ENCODE data around the gene SH3GLB1. TPM values are rescaled to one million over a fixed set of nuclear protein-coding genes. Genes with fewer than 3 reads are reported as not detected.

Gene SH3GLB1
- total and polyA plus RNA-seq, 10 of the 15 experiments (the other 5 are each of a cell fraction or from before 2014, with no cell fraction given), result 18.0 to 59.0 (median 36.5) TPM

DNA sequence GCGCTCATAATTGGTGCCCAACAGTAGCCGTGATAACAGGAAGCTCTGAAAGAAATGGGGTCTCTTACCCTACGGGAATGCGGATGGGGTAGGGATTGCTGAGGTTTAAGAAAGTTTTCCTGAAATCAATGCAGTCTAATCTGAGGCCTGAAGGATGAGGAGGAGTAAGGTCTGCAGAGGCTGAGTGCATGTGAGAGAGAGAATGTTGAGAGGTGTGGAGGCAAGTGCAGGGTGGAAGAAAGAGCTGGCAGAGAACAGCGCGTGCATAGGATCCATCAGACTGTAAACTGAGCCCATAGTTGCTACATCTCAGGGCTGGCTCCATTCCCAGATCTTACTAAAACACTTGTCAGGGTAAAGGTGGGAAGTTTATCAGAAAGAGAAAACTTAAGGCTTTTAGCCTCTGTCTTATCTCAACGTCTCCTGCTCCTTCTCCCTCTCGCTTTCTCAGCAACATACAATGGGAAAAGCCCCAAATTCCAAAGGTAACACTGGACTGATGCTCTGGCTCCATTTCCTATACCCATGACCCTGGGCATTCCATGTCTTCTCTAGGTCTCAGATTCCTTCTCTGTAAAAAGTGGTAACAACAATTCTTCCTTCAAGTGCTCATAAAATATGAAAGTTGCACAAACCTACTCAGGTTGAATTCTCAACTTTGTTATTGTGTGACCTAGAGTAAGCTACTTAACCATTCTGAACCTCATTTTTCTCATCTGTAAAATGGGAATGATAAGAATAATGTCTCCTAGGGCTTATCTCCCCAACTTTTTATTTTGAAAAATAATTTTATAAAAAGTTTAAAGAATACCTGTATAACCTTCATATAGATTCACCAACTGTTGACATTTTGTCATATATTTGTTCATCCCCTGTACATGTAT lies 75.2 kb downstream of the SH3GLB1 start:
- Histone ChIP-seq H3K79me2 (ENCODE audit: control insufficient read depth, insufficient read depth, low read length) (no peaks in the 10 kb centered on the region), H3K4me2 (ENCODE audit: control insufficient read depth, insufficient read depth) (no peak overlapping the region), H4K20me1 (ENCODE audit: control insufficient read depth, insufficient read depth) (no peaks in the 10 kb centered on the region), H3K4me3 (no peak overlapping the region), H3K36me3 (ENCODE audit: control insufficient read depth in 2 of 2, insufficient read depth in 2 of 2, low read length in 1 of 2) (no peaks in the 10 kb centered on the region), H3K9me3 (replicated peaks; ENCODE audit: control insufficient read depth, insufficient read depth, low read length) (no peaks in the 10 kb centered on the region), H2AFZ (ENCODE audit: control insufficient read depth, low read depth, low read length) (no peak overlapping the region), H3K27ac (ENCODE audit: control insufficient read depth, insufficient read depth) (no peak overlapping the region), H3K9ac (ENCODE audit: control insufficient read depth, insufficient read depth, low read length) (no peak overlapping the region), H3K27me3 (replicated peaks in 1 of 2; ENCODE audit: control insufficient read depth in 2 of 2, insufficient read depth in 2 of 2, low read length in 1 of 2) (no peaks in the 10 kb centered on the region), H3K4me1 (ENCODE audit: control insufficient read depth, insufficient read depth, low read length) (peaks cover 3% of the 10 kb centered on the region; the same call in 1 of the 2 replicates)
- RAD21 ChIA-PET (ENCODE audit: unreplicated experiment), result interaction anchor here (1.0 kb wide), 1 partner anchor 304 kb away, joined by 3 read pairs; no protein-coding TSS in a partner anchor
- FAIRE-seq, result no peak
- POLR2A ChIA-PET, result no interaction called here
- CTCF ChIA-PET, result no interaction called here
- intact Hi-C loops (cut with micrococcal nuclease; ENCODE audit: unreplicated experiment), result no loop called here
- ATAC-seq, result no peak
- no TSS peak for BruUV-seq (replicated peaks)
- TF ChIP-seq CHD1 (IDR thresholded peaks at IDR 0.05; ENCODE audit: low read depth, low read length) (no peak), RELA (IDR thresholded peaks at IDR 0.05; ENCODE audit: borderline replicate concordance, partially characterized antibody) (no peak), NR2C2 (IDR thresholded peaks at IDR 0.05; ENCODE audit: borderline replicate concordance, control insufficient read depth, insufficient read length, low read depth) (no peak), RB1 (IDR thresholded peaks at IDR 0.05; ENCODE audit: borderline replicate concordance) (no peak), BACH1 (IDR thresholded peaks at IDR 0.05; ENCODE audit: borderline replicate concordance) (no peak), FOXM1 (IDR thresholded peaks at IDR 0.05; ENCODE audit: low read depth, low read length) (no peak), CHD4 (IDR thresholded peaks at IDR 0.05) (no peak)
- in situ Hi-C loops (cut with MboI), result no loop called here
- SMC1A ChIA-PET (ENCODE audit: uncharacterized antibody, unreplicated experiment), result interaction anchor here (0.7 kb wide), 1 partner anchor 466 kb away, joined by 3 read pairs; no protein-coding TSS in a partner anchor
- 94% methylated on average over 8 of the region's 8 CpGs for WGBS (ENCODE audit: insufficient coverage, insufficient replicate concordance, low lambda C conversion rate, missing lambda C conversion rate)
- DNase-seq (ENCODE audit: low read depth, low spot score), result no peak

DNA sequence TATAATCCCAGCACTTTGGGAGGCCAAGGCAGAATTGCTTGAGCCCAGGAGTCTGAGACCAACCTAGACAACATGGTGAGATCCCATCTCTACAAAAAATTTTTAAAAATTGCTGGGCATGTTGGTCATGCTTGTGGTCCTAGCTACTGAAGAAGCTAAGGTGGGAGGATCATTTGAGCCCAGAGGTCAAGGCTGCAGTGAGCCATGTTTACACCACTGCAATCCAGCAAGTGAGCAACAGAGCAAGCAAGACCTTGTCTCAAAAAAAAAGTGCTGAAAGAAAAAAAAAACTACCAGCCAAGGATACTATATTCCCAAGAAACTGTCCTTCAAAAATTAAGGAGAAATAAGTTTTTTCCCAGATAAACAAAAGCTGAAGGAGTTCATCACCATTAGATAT lies 78.1 kb downstream of the SH3GLB1 start:
- no peak overlapping the region for H3K27ac ChIP-seq (ENCODE audit: control insufficient read depth, insufficient read depth)
- H3K9me3 ChIP-seq (replicated peaks; ENCODE audit: control insufficient read depth, insufficient read depth, low read length), result no peaks in the 10 kb centered on the region; the same call in 2 of the 3 replicates
- in situ Hi-C loops (cut with MboI), result no loop called here
- no peak for ATAC-seq
- DNase-seq (ENCODE audit: low read depth, low spot score), result no peak
- no peak for FAIRE-seq
- ChIA-PET SMC1A (ENCODE audit: uncharacterized antibody, unreplicated experiment) (interaction anchor here (0.7 to 2.5 kb wide), 3 partner anchors 38 to 316 kb away, joined by 3 to 9 read pairs (median 3); no protein-coding TSS in a partner anchor), RAD21 (ENCODE audit: unreplicated experiment) (no interaction called here), POLR2A (no interaction called here), CTCF (interaction anchor here (2.4 kb wide), 1 partner anchor 302 kb away, joined by 9 read pairs; no protein-coding TSS in a partner anchor)
- H3K4me3 ChIP-seq, result no peak overlapping the region
- intact Hi-C loops (cut with micrococcal nuclease; ENCODE audit: unreplicated experiment), result no loop called here
- no peaks in the 10 kb centered on the region for H3K27me3 ChIP-seq (replicated peaks in 1 of 2; ENCODE audit: control insufficient read depth in 2 of 2, insufficient read depth in 2 of 2, low read length in 1 of 2)
- no peaks in the 10 kb centered on the region for H3K4me1 ChIP-seq (ENCODE audit: control insufficient read depth, insufficient read depth, low read length)
- no peaks in the 10 kb centered on the region for H4K20me1 ChIP-seq (ENCODE audit: control insufficient read depth, insufficient read depth)
- BruUV-seq (replicated peaks), result no TSS peak
- H3K36me3 ChIP-seq (ENCODE audit: control insufficient read depth in 2 of 2, insufficient read depth in 2 of 2, low read length in 1 of 2), result no peaks in the 10 kb centered on the region
- no peak overlapping the region for H3K4me2 ChIP-seq (ENCODE audit: control insufficient read depth, insufficient read depth)
- no peaks in the 10 kb centered on the region for H3K79me2 ChIP-seq (ENCODE audit: control insufficient read depth, insufficient read depth, low read length)
- H2AFZ ChIP-seq (ENCODE audit: control insufficient read depth, low read depth, low read length), result no peak overlapping the region
- no peak overlapping the region for H3K9ac ChIP-seq (ENCODE audit: control insufficient read depth, insufficient read depth, low read length)
- TF ChIP-seq, protein P1, sequence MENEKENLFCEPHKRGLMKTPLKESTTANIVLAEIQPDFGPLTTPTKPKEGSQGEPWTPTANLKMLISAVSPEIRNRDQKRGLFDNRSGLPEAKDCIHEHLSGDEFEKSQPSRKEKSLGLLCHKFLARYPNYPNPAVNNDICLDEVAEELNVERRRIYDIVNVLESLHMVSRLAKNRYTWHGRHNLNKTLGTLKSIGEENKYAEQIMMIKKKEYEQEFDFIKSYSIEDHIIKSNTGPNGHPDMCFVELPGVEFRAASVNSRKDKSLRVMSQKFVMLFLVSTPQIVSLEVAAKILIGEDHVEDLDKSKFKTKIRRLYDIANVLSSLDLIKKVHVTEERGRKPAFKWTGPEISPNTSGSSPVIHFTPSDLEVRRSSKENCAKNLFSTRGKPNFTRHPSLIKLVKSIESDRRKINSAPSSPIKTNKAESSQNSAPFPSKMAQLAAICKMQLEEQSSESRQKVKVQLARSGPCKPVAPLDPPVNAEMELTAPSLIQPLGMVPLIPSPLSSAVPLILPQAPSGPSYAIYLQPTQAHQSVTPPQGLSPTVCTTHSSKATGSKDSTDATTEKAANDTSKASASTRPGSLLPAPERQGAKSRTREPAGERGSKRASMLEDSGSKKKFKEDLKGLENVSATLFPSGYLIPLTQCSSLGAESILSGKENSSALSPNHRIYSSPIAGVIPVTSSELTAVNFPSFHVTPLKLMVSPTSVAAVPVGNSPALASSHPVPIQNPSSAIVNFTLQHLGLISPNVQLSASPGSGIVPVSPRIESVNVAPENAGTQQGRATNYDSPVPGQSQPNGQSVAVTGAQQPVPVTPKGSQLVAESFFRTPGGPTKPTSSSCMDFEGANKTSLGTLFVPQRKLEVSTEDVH (IDR thresholded peaks at IDR 0.05; ENCODE audit: low read depth, partially characterized antibody), result no peak
- TF ChIP-seq JUNB (IDR thresholded peaks at IDR 0.05), result no peak
- TF ChIP-seq NFIC (IDR thresholded peaks at IDR 0.05; ENCODE audit: low read depth, low read length), result no peak
- no peak for TF ChIP-seq EGR1 (IDR thresholded peaks at IDR 0.05; ENCODE audit: borderline replicate concordance in 1 of 2, low read depth in 2 of 2, low read length in 2 of 2)
- TF ChIP-seq FOXK2 (IDR thresholded peaks at IDR 0.05), result no peak
- TF ChIP-seq MTA3 (IDR thresholded peaks at IDR 0.05; ENCODE audit: borderline replicate concordance, low read length), result no peak
- TF ChIP-seq MEF2B (IDR thresholded peaks at IDR 0.05; ENCODE audit: partially characterized antibody, poor library complexity, severe bottlenecking), result no peak
